ENCODE measurements around the gene EHBP1L1.

EHBP1L1 gene

GRCh38 chr11:65591939-65592857, 16.3 kb downstream of the EHBP1L1 start:
- peak overlapping the region; percentile 67 for H3K27ac ChIP-seq
- ChIA-PET CTCF (interaction anchor here (0.6 to 2.5 kb wide), 5 partner anchors 11 to 198 kb away, joined by 3 to 16 read pairs (median 11); no protein-coding TSS in a partner anchor), POLR2A (ENCODE audit: low non-redundant PET) (no interaction called here)
- TF ChIP-seq, protein P1, sequence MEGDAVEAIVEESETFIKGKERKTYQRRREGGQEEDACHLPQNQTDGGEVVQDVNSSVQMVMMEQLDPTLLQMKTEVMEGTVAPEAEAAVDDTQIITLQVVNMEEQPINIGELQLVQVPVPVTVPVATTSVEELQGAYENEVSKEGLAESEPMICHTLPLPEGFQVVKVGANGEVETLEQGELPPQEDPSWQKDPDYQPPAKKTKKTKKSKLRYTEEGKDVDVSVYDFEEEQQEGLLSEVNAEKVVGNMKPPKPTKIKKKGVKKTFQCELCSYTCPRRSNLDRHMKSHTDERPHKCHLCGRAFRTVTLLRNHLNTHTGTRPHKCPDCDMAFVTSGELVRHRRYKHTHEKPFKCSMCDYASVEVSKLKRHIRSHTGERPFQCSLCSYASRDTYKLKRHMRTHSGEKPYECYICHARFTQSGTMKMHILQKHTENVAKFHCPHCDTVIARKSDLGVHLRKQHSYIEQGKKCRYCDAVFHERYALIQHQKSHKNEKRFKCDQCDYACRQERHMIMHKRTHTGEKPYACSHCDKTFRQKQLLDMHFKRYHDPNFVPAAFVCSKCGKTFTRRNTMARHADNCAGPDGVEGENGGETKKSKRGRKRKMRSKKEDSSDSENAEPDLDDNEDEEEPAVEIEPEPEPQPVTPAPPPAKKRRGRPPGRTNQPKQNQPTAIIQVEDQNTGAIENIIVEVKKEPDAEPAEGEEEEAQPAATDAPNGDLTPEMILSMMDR (conservative IDR thresholded peaks at IDR 0.05; ENCODE audit: low read depth), result no peak
- DNase-seq (ENCODE audit: low spot score), result no peak

DNA sequence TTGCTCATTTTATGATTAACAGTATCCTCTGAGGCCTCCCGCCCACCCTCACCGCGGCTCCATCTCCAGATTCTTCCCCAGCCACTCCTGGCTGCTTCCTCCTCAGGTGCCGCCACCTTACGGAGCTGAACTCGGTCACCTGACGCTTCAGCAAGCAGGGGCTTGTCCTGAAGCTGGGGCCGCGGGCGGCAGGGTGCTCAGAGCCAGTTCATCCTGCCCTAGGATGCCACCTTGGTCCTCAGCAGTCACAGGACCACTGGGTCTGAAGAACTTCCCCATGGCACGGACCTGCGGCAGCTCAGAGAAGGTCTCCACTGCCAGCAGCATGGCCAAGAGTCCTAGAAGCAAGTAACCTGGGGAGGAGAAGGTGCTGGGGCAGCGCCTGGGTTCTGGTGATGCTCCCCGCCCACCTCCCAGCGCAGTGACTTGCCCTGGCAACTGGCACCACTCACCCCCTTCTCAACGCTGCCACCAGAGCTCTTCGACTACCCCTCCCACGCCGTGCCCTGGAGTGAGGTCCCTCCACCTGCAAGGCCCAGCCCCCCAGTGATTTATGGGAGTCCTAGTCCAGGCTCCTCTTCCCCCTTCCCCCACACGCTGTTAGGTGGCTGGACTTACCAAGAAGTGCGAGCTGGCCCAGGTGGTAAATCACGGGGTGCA, 17.1 kb downstream of the EHBP1L1 start:
- peak overlapping the region; percentile 67 for H3K27ac ChIP-seq
- TF ChIP-seq, protein P1 (conservative IDR thresholded peaks at IDR 0.05; ENCODE audit: low read depth), result no peak
- ChIA-PET CTCF (interaction anchor here (0.5 to 2.5 kb wide), 12 partner anchors 10 to 197 kb away, joined by 3 to 16 read pairs (median 6); partner anchors contain the start of gene EHBP1L1), POLR2A (ENCODE audit: low non-redundant PET) (no interaction called here)
- DNase-seq (ENCODE audit: low spot score), result no peak

DNA sequence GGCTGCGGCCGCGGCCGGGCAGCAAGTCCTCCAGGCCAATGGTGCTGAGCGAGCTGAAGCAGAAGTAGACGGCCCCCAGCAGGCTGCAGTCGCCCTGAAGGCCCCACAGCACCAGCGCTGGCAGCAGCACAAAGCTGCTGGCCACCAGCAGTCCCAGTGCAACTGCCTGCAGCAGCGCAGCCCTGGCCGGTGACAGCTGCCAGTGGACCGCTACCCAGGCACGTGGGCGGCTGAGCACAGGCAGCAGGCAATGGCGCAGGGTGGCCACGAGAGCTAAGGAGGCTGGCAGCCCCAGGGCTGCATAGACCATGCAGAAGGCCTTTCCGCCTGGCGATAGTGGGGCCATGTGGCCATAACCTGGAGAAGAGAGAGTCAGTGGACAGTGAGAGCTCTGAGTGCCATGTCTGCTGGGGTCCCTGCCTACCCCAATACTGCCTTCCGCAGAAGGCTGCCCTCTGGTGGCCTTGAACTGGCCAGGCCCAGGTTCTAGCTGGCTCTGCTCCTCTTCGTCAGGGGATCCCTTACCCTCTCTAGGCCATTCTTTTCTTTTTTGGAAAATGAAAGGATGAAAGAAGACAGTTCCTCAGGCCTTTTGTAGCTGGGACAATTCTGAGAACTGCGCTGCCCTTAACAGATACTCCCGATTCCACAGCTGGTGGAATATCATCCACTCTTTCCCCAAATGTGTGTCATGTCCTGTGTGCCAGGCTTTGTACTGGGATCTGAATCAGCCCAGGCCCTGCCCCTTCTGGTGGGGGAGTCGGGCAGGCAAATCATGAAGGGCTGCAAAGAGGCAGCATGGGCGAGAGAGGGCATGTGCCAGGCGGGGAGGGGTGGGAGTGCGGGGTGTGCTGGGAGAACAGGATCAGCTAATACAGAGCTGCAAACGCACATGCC, 17.9 kb downstream of the EHBP1L1 start:
- ChIA-PET POLR2A (ENCODE audit: low non-redundant PET) (interaction anchor here (0.7 kb wide), 1 partner anchor 19 kb away, joined by 3 read pairs; no protein-coding TSS in a partner anchor), CTCF (interaction anchor here (0.5 to 2.5 kb wide), 14 partner anchors 9 to 131 kb away, joined by 3 to 16 read pairs (median 6); partner anchors contain the start of gene EHBP1L1)
- peak overlapping the region; percentile 67 for H3K27ac ChIP-seq
- TF ChIP-seq, protein P1 (conservative IDR thresholded peaks at IDR 0.05; ENCODE audit: low read depth), result peak; percentile 69
- no peak for DNase-seq (ENCODE audit: low spot score)

GRCh38 chr11:65595131-65595530, 19.3 kb downstream of the EHBP1L1 start:
- CTCF ChIA-PET, result interaction anchor here (0.5 to 2.4 kb wide), 2 partner anchors 12 to 108 kb away, joined by 4 to 9 read pairs; no protein-coding TSS in a partner anchor
- DNase-seq (ENCODE audit: low spot score), result no peak
- peak overlapping the region; percentile 67 for H3K27ac ChIP-seq
- POLR2A ChIA-PET (ENCODE audit: low non-redundant PET), result no interaction called here
- TF ChIP-seq, protein P1 (conservative IDR thresholded peaks at IDR 0.05; ENCODE audit: low read depth), result no peak

DNA sequence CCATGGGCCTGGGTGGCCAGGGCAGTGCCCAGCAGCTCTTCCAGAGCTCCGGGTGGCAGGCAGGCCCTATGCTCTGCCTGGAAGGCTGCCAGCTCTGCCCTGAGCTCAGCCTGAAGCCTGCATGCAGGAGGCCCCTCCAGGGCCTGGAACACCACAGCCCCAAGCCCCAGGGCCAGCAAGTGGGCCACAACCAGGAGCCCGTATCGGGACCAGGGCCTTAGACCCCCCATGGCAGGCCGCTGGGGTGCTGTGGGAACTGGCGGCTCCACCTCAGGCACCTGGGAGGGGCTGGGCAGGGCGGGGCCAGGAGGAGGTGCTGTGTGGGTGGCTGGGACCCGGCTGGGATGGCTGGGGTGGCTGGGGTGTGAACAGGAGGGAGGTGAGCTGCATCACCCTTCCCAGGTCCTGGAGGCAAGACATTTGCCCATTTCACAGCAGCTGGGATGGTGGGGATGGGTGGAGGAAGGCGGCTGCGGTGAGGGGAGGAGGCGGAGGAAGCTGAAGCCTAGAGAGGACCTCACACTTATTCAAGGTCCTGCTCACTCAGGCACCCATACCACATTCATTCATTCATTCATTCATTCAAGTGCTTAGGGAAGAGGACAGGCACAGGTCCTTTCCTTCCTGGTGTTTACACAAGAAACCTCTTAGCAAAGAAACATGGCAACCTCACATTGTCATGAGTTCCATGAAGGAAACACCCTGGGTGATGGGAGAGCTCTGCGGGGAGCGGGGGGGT, 19.9 kb downstream of the EHBP1L1 start, which contains the start of gene KCNK7:
KCNK7 (minus strand) TSS at position 258 of the 739 bp plus-strand sequence; CDS start at position 230, 28 bp downstream.
- TF ChIP-seq, protein P1 (conservative IDR thresholded peaks at IDR 0.05; ENCODE audit: low read depth), result no peak
- ChIA-PET CTCF (interaction anchor here (0.5 kb wide), 1 partner anchor 109 kb away, joined by 4 read pairs; no protein-coding TSS in a partner anchor), POLR2A (ENCODE audit: low non-redundant PET) (interaction anchor here (0.9 kb wide), 1 partner anchor 9 kb away, joined by 3 read pairs; no protein-coding TSS in a partner anchor)
- peak within 1 kb of the TSS; percentile 67 for H3K27ac ChIP-seq
- DNase-seq (ENCODE audit: low spot score), result no peak
